ENCODE results near the gene DPH7. TPM values are rescaled to one million over a fixed set of nuclear protein-coding genes. Genes with fewer than 3 reads are reported as not detected.

The DPH7 gene
- total RNA-seq, 1 experiment from 2014 or later, result 28.8 TPM

DNA sequence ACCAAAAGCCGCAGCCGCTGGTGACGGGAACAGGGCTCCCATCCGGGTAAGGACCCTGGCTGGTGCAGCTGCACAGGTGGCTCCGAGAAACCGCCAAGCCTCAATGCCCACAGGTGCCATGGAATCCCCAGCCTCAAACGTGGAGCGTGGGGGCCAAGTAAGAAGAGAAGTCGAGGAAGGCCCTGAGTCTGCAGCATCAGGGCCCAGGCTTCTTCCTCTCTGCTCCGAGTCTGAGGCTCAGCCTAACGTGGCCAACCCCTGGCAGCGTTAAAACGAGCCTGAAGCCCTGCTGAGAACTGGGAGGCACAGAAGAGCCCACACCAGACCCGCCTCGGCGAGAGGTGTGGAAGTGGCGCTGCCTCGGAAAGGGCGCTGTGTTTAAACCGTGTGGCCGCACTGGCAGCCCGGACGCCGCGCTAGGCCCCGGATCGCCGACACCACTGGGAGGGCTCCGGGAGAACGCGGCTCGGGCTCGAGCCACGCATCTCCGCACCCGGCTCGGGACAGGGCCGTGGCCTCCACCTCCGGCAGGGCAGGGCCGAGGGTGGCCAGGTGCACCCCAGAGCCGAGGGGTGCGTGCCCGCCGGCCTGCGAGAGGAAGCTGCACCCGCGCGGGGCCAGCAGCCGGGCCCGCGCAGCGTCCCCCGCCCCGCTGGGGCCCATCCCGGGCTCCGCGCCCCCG is 10.9 kb upstream of the DPH7 start:
- Histone ChIP-seq H3K27me3 (no peaks in the 10 kb centered on the region), H3K36me3 (peaks cover 36% of the 10 kb centered on the region), H3K9me3 (no peaks in the 10 kb centered on the region), H3K4me3 (peak overlapping the region; percentile 70)
- DNase-seq, result no peak

DNA sequence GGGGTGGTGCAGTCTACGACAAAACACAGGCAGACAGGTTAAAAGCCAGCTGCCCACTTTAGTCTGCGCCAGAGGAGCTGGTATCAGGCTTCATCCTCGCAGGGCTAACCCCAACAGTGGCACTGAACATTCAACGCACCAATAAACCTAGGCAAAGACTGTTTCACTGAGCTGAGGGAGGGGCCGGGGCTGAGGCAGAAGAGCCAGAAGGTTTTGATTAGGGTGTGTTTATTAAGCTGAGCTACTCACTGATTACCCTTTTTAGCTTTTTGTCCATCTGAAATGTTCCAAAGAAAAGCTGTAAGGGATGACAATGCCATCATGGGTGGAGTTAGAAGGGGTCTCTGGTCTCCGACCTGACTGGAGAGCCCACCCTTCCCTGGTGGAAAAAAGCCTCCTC is 10.2 kb upstream of the DPH7 start:
- DNase-seq, result no peak
- no peaks in the 10 kb centered on the region for H3K27me3 ChIP-seq

GRCh38 chr9:137588311-137588710 is 9.6 kb upstream of the DPH7 start:
- peaks cover 41% of the 10 kb centered on the region for H3K36me3 ChIP-seq
- DNase-seq, result no peak
- no peaks in the 10 kb centered on the region for H3K9me3 ChIP-seq
- H3K4me3 ChIP-seq, result no peak overlapping the region; the same call in 1 of the 2 replicates
- no peaks in the 10 kb centered on the region for H3K27me3 ChIP-seq

More for the DNA sequence above, 10.2 kb upstream of the DPH7 start:
- Histone ChIP-seq H3K9me3 (no peaks in the 10 kb centered on the region), H3K4me3 (peak overlapping the region; percentile 70), H3K36me3 (peaks cover 37% of the 10 kb centered on the region)

- Histone ChIP-seq H3K27me3 (no peaks in the 10 kb centered on the region), H3K4me3 (no peak overlapping the region), H3K9me3 (no peaks in the 10 kb centered on the region), H3K36me3 (peaks cover 47% of the 10 kb centered on the region)
- DNase-seq, result no peak
These were observed 8.1 kb upstream of the DPH7 start for GRCh38 chr9:137586854-137587253.

GRCh38 chr9:137583957-137584356 is 5.2 kb upstream of the DPH7 start:
- no peak for DNase-seq
- peaks cover 43% of the 10 kb centered on the region for H3K36me3 ChIP-seq

GRCh38 chr9:137583347-137583746 is 4.6 kb upstream of the DPH7 start:
- peaks cover 39% of the 10 kb centered on the region for H3K36me3 ChIP-seq
- H3K9me3 ChIP-seq, result no peaks in the 10 kb centered on the region
- H3K27me3 ChIP-seq, result no peaks in the 10 kb centered on the region
- no peak for DNase-seq
- no peak overlapping the region for H3K4me3 ChIP-seq

More at GRCh38 chr9:137583957-137584356, 5.2 kb upstream of the DPH7 start:
- Histone ChIP-seq H3K27me3 (no peaks in the 10 kb centered on the region), H3K9me3 (no peaks in the 10 kb centered on the region), H3K4me3 (no peak overlapping the region)

GRCh38 chr9:137582286-137582860 is 3.6 kb upstream of the DPH7 start:
- Histone ChIP-seq H3K27me3 (no peaks in the 10 kb centered on the region), H3K4me3 (no peak overlapping the region), H3K36me3 (peaks cover 29% of the 10 kb centered on the region), H3K9me3 (no peaks in the 10 kb centered on the region)
- no peak for DNase-seq

DNA sequence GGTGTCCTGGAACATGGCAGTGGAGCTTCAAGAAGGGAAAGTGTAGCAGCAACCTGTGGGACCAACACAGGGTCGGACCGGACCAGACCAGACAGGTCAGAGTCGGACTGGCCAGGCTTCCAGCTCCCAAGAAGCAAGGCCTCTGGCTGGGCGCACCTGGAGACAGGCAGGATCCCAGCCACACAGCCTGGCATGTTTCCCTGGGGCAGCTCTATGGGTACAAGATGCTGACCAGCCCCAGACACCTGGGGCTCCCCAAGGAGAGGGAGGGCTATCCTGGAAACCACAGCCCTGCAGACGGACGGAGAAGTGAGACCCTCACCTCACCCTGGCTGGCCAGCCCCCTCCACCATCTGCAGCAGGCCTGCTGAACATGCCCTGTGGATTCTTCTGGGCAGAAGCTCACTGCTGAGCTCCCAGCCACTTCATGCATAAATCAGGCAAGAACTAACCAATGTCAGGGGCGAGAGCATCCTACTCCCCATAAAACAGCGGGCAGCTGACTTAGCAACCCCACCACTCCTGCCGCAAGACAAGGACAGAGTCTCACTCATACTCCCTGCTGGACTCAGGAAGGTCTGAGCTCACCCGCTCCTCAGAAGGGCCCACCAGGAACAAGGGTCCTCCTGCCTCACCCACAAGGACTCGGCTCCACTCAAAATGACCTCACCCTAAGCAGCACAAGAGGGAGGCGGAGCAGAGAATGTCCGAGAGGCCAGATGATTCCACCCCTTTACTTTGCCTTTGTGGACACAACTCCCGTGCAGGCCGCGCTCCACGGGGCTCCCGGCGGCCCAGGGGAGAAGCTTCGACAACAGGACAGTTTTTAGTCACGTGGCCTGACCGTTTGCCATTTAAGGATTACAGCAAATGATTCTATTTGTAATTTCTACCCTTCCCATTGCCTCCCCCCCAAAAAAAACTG is 2.9 kb upstream of the DPH7 start:
- H3K9me3 ChIP-seq, result no peaks in the 10 kb centered on the region
- no peaks in the 10 kb centered on the region for H3K27me3 ChIP-seq
- H3K36me3 ChIP-seq, result peaks cover 22% of the 10 kb centered on the region
- DNase-seq, result no peak
- no peak overlapping the region for H3K4me3 ChIP-seq

DNA sequence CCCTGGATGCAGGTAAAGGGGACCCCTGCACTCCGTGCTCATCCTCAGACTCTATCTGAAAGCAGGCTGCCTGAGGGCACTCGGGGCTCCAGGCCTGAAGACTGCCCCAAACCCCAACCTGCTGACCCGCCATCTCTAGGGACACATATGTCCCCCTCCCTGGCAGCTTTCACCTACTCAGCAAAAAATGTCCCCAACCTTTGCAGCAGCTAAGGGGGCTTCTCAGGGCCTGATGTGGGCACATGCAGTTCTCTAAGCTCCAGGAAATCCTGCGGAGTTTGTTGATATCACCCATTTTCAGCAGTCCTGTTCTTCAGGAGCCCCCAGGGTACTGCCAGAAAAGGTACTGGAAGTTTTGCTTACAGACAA is 2.2 kb upstream of the DPH7 start:
- no peak for DNase-seq
- Histone ChIP-seq H3K36me3 (peaks cover 28% of the 10 kb centered on the region), H3K27me3 (no peaks in the 10 kb centered on the region), H3K4me3 (no peak overlapping the region), H3K9me3 (no peaks in the 10 kb centered on the region)

DNA sequence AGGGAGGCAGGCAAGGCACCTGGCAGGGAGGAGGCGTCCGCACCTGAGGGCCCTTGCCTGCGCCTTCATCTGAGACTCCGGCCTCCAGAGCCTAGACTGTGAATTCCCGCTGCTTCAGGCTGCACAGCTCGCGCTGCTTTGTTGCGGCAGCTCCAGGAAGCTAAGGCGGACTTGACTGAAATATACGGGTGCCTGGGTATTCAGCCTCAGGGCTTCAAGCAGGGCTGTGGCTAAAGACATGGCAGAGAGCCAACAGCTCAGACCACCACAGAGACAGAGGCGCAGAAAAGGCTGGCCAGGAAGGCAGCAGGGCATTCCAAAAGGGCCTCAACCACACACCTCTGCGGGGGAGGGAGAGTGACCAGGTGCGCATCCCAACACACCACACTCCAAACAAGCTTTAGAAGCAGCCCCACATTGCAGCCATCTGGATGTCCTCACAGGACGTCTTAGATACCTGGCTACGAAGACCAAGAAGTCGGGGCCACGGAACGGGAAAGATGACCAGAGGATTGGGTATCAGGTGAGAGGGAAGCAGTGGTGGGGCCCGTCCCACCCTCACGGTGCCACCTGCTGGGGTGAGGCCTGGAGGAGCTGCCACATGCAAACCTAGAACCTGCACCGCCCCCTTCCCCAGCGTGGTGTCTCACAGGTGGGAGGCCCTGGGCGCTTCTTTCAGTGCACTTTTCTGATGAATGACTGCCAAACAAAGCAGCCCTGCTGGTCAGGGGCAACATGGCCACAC is 1.7 kb upstream of the DPH7 start:
- no peak for DNase-seq
- H3K36me3 ChIP-seq, result peaks cover 34% of the 10 kb centered on the region
- no peak overlapping the region for H3K4me3 ChIP-seq
- H3K9me3 ChIP-seq, result no peaks in the 10 kb centered on the region
- H3K27me3 ChIP-seq, result no peaks in the 10 kb centered on the region

GRCh38 chr9:137579259-137579604 is 507 bp upstream of the DPH7 start:
- Histone ChIP-seq H3K9me3 (no peaks in the 10 kb centered on the region), H3K4me3 (peak overlapping the region; percentile 89), H3K36me3 (peaks cover 40% of the 10 kb centered on the region), H3K27me3 (no peaks in the 10 kb centered on the region)
- no peak for DNase-seq

GRCh38 chr9:137575716-137576411 is 2.9 kb downstream of the DPH7 start:
- Histone ChIP-seq H3K4me3 (no peak overlapping the region), H3K27me3 (no peaks in the 10 kb centered on the region), H3K9me3 (no peaks in the 10 kb centered on the region), H3K36me3 (peaks cover 45% of the 10 kb centered on the region)
- DNase-seq, result no peak

DNA sequence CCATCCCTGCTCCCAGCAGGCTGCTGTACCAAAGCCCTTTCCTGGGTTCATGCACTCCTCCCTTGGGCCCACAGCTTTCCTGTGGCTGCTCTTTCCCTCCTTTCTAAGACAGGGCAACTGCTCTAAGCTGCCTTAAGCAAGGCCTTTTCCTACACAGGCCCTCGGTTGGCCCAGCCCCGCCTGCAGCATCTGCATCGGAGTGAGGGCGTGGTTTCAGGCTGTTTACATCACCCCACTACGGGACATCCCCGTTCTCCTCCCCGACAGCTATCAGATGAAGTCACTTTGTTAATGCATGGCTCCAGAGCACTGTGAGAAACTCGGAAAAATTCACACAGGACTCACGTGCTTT is 3.4 kb downstream of the DPH7 start:
- no peak for DNase-seq

GRCh38 chr9:137574192-137574591 is 4.5 kb downstream of the DPH7 start:
- H3K4me3 ChIP-seq, result no peak overlapping the region
- peaks cover 49% of the 10 kb centered on the region for H3K36me3 ChIP-seq
- DNase-seq, result no peak
- H3K27me3 ChIP-seq, result no peaks in the 10 kb centered on the region
- H3K9me3 ChIP-seq, result no peaks in the 10 kb centered on the region

More for the DNA sequence above, 3.4 kb downstream of the DPH7 start:
- H3K36me3 ChIP-seq, result peaks cover 47% of the 10 kb centered on the region
- no peak overlapping the region for H3K4me3 ChIP-seq
- no peaks in the 10 kb centered on the region for H3K27me3 ChIP-seq
- H3K9me3 ChIP-seq, result no peaks in the 10 kb centered on the region

- Histone ChIP-seq H3K36me3 (peaks cover 40% of the 10 kb centered on the region), H3K27me3 (no peaks in the 10 kb centered on the region), H3K9me3 (no peaks in the 10 kb centered on the region)
These were observed 8.2 kb downstream of the DPH7 start for GRCh38 chr9:137570566-137570965.

GRCh38 chr9:137569609-137570203 is 9.0 kb downstream of the DPH7 start:
- DNase-seq, result no peak
- Histone ChIP-seq H3K4me3 (no peak overlapping the region), H3K36me3 (peaks cover 33% of the 10 kb centered on the region), H3K9me3 (no peaks in the 10 kb centered on the region), H3K27me3 (no peaks in the 10 kb centered on the region)

More at GRCh38 chr9:137570566-137570965, 8.2 kb downstream of the DPH7 start:
- DNase-seq, result no peak
- no peak overlapping the region for H3K4me3 ChIP-seq
